GM12892 (cell line): ENCODE measurements around the gene TCF4.

Experiments used
- POLR2A ChIP-seq: IDR thresholded peaks from 2 replicates; pipeline ENCODE4 v1.6.1; 2011; ENCODE audit warnings: low read depth, low read length, control low read depth
- POLR2AphosphoS5 ChIP-seq: IDR thresholded peaks from 2 replicates; pipeline ENCODE4 v1.6.1; 2011; ENCODE audit warnings: low read depth, low read length, control low read depth

DNA sequence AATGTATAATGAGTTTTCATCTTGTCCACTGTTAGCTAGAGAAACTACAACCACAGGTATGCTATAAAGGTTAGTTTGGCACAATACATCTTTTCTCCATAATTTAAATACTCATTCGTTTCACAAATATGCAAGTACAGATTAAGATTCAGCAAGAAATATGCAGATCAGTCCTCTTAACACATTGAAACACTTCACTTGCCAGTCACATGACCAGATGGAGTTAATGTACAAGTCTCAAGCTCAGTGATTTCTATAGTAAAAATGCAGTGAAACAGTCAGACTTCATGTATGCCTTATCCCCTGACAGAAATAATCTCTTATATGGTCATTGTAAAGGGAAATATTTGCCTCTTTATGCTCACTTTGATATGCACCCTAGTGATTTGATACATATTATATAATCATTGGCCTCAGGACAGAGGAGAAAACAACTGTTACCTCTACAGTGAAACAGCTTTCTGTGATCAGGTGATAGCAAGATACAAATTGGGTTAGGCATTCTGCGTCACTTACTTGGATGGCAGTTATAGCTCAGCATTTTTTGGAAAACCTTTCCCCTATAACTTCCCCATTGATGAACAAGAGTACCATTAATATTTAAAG is 104.6 kb downstream of the TCF4 start:
- no peak for TF ChIP-seq POLR2A
- TF ChIP-seq POLR2AphosphoS5 = no peak
